Activated naive CD8-positive, alpha-beta T cell treated with anti-CD3 and anti-CD28 coated beads, Interleukin-2, amount 50 U/mL, for 16 hours (primary cell): ENCODE results near the gene TTYH1.
A peak's percentile ranks its signal among the peaks of the same experiment; 100 is the strongest.
"Not testable (repeated sequence)": the region's sequence is repeated elsewhere in the genome, so short reads cannot be mapped to it uniquely, and the experiment has no call there.

Experiments
- DNase-seq: peaks from one replicate; pipeline ENCODE4 v3.0.0-alpha.2; 2020; ENCODE audit warnings: low read depth, low spot score

Gene TTYH1

DNA sequence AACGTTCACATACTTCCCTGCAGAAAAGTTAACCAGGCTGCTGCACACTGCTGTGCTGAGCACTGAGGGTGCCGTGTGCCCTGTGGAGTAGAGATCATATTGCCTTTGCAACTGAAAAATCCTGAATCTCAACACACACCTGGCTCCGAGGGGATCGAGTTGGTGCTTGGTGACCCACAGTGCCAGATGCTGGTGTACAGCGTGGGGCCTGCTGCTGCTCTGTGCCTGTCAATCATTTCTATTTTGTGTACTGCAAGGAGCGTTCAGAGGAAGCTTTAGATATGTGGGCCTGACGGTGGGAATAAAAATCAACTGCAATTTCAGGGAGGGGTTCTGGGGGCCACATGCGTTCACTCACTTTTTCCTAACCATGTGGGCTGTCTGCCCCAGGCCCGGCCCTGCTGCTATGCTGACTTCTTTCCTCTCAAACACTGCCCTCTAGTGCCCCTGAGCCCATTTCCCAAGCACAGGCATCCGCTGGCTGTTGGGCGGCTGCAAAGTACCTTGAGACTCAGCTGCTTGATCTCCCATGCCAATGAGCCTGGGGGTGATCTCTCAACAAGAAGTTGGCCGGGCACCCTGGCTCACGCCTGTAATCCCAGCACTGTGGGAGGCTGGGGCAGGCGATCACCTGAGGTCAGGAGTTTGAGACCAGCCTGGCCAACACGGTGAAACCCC is 24.0 kb downstream of the TTYH1 start:
- no peak for DNase-seq

DNA sequence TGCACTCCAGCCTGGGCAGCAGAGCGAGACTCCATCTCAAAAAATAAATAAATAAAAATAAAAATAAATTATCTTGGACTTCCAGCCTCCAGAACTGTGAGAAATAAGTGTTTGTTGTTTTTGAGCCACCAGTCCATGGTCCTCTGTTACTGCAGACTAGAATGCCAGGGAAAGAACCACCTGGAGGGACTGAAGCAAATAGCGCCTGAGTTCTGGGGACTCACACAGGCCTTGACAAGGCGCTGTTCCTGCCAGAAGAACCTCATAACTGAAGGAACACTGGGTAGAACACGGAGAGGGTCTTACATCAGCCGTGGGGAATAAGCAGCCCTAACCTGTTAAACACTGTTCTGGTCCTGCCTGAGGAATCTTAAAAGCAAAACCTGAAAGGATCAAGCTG is 25.4 kb downstream of the TTYH1 start:
- no peak for DNase-seq

GRCh38 chr19:54444737-54445136 is 29.5 kb downstream of the TTYH1 start:
- DNase-seq, result no peak

GRCh38 chr19:54446349-54446748 is 31.1 kb downstream of the TTYH1 start:
- not testable (repeated sequence) for DNase-seq

GRCh38 chr19:54448040-54448773 is 32.9 kb downstream of the TTYH1 start:
- no peak for DNase-seq

- peak; percentile 93 for DNase-seq
Measured at GRCh38 chr19:54448774-54449700, 33.8 kb downstream of the TTYH1 start, which contains the start of gene LENG8. Gene LENG8, plus strand, starts transcription at chr19:54449199. Its CDS starts 2,146 bp downstream, at chr19:54451345.

DNA sequence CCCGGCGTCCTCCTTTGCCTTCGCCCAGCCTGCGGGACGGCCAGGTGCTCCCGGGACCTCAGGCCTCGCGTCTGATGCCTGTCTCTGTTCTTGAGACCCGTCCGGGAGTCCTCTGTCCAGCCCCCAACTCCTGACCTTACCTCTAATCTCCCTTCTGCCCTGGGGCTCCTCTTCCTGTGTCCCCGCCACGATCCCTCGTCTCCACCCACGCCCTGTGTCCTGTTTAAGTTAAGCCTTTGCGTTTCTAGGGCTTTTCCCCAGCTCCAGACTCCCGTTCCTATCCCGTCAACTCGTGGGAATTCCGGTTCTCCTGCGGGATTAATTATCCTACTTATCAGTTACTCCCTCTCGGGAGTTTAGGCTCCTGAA is 34.4 kb downstream of the TTYH1 start:
- DNase-seq, result no peak

DNA sequence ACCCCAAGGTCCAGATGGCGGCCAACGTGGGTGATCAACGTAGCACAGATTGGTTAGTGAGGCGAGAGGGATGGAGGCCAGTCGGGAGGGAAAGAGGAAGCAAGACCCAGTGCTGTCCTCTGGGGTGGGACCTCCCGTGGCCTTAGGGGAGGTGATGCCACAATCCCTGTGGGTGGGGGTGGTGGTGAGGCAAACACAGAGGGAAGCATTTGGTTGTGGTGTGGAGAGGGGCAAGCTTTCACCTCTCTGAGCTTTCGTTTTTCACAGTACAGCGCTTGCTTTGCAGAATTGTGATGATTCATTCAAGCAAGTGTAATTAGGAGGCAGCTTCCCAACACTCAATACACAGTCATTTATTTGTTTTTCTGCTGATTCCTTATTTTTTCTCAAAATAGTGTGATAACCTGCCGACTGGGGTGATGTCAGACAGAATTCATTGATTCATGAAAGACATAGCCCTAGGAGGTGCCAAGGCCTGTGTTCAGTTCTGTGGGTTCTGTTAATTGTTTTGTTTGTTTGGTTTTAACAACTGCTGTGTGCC is 36.1 kb downstream of the TTYH1 start:
- no peak for DNase-seq

DNA sequence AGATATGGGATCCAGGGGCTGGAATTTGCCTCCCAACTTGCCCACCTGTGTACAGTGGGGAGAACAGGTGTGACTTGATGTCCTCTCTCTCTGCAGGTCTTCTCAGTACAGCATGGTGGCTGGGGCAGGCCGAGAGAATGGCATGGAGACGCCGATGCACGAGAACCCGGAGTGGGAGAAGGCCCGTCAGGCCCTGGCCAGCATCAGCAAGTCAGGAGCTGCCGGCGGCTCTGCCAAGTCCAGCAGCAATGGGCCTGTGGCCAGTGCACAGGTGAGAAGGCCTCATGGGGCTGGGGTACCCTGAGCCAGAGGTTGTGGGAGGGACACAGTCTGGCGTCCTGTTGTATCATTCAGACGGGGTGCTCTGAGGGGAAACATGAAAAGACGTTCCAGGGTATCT is 36.7 kb downstream of the TTYH1 start:
- no peak for DNase-seq

DNA sequence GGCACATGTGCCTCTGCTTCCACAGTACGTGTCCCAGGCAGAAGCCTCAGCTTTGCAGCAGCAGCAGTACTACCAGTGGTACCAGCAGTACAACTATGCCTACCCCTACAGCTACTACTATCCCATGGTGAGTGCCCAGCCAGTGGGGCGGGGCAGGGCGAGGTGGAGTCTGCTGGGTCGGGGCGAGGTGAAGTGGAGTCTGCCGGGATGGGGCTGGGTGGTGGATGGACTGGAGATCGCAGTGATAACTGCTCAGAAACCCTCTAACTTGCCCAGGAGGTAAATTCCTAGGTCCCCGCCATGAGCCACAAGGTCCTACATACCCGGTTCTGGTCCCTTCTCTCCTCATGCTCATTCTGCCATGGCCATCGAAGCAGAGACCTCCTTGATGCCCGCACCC is 37.4 kb downstream of the TTYH1 start:
- no peak for DNase-seq

DNA sequence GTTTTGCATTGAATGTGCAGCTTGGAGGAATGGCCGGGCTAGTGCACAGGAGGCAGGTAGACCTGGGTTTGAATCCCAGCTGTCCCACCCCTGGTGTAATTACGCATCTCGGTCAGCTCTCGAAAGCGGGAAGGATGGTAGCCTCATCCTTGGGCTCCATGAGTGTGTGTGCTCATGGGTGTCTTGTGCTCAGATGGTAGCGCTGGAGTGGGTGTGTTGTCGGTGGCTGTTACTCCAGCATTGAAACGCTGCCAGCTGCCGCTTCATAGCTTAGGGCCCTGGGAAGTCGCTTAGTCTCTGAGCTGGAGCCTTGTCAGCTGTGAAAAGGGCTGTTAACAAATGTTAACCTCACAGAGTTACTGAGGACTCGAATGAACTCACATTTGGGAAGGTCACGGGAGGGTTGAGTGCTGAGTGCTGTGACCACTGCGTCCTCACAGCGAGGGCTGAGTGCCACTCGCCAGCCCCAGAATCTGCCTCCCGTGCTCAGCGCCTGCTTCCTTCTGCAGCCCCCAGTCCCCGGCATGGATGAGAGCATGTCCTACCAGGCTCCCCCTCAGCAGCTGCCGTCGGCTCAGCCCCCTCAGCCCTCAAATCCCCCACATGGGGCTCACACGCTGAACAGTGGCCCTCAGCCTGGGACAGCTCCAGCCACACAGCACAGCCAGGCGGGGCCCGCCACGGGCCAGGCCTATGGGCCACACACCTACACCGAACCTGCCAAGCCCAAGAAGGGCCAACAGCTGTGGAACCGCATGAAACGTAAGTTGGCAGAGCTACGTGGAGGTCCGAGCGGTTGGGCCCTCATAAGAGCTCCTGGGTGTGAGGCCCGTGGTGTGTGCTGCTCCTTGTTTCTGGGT is 38.9 kb downstream of the TTYH1 start:
- DNase-seq, result no peak

DNA sequence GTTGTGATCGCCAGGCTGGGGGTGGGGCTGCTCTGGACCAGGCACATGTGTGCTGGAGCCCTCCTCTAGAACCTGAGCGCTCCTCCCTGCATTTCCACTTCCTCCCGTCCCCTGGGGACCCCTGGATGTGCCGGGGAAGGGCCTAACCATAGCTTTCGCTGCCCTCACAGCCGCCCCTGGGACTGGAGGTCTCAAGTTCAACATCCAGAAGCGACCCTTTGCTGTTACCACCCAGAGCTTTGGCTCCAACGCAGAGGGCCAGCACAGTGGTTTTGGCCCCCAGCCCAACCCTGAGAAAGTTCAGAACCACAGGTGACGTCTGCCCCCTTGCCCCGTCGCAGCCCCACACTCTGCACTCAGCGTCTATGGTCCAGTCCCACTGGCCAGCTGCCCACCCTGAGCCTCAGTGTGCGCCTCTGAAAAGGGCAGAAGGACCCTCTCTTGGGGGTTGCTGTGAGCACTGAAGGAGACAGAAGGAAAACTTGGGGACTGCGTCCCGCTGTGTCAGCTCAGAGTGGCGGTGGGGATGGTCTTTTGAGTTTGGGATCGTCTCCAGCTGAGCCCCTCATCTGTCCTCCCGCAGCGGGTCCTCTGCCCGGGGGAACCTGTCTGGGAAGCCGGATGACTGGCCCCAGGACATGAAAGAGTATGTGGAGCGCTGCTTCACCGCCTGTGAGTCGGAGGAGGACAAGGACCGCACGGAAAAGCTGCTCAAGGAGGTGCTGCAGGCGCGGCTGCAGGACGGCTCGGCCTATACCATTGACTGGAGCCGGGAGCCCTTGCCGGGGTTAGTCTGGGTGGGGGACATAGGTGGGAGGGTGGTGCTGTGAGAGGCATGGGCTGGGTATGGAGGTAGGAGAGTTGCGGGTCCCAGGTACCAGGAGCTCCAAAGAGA is 39.8 kb downstream of the TTYH1 start:
- DNase-seq, result no peak

DNA sequence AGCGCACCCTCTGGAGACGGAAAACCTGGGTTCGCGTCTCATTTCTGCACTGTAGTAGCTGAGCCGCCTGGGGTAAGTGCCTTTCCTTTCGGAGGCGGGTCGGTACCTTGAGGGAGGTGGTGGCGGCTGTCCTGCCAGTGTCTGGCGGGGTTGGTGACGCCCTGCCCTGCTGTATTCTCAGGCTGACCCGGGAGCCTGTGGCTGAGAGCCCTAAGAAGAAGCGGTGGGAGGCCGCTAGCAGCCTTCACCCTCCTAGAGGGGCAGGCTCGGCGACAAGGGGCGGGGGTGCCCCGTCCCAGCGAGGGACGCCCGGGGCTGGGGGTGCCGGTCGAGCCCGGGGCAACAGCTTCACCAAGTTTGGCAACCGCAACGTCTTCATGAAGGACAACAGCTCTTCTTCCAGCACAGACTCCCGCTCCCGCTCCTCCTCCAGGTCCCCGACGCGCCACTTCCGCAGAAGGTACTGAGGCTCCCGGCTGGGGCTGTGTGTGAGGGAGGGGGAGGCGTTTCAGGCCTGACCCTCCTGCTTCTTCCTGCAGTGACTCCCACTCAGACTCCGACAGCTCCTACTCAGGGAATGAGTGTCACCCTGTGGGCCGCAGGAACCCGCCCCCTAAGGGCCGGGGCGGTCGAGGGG is 40.6 kb downstream of the TTYH1 start:
- DNase-seq, result no peak

DNA sequence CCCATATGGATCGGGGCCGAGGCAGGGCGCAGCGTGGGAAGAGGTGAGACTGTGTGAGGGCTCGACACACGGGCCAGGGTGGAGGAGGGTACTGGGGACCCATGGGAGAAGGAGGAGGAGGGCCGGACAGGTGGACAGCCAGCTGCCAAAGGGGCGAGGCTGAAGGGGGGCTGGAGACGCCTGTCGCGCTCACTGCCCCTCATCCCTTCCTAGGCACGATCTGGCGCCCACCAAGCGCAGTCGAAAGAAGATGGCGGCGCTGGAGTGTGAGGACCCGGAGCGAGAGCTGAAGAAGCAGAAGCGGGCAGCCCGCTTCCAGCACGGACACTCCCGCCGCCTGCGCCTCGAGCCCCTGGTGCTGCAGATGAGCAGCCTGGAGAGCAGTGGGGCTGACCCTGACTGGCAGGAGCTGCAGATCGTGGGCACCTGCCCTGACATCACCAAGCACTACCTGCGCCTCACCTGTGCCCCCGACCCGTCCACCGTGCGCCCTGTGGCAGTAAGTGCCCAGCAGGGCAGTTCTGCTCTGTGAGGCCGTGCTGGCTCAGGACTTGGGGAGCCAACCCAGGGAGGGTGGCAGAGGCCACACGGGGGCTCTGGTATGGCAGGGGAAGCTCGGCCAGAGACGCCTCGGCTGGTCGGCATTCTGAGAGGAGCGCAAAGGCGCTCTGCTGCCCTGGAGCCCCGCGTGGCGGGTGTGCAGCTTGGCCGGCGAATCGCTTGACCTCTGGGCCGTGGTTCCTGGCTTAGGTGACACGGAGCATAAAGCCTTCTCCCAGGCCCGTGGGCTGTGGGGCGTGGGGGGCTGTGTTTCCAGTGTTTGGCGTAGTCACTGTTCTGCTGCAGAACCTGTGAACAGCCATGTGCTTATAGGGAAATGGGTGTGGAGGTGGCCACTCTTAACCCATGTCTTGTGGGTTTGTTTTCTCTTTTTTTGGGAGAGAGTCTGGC is 41.4 kb downstream of the TTYH1 start:
- no peak for DNase-seq

DNA sequence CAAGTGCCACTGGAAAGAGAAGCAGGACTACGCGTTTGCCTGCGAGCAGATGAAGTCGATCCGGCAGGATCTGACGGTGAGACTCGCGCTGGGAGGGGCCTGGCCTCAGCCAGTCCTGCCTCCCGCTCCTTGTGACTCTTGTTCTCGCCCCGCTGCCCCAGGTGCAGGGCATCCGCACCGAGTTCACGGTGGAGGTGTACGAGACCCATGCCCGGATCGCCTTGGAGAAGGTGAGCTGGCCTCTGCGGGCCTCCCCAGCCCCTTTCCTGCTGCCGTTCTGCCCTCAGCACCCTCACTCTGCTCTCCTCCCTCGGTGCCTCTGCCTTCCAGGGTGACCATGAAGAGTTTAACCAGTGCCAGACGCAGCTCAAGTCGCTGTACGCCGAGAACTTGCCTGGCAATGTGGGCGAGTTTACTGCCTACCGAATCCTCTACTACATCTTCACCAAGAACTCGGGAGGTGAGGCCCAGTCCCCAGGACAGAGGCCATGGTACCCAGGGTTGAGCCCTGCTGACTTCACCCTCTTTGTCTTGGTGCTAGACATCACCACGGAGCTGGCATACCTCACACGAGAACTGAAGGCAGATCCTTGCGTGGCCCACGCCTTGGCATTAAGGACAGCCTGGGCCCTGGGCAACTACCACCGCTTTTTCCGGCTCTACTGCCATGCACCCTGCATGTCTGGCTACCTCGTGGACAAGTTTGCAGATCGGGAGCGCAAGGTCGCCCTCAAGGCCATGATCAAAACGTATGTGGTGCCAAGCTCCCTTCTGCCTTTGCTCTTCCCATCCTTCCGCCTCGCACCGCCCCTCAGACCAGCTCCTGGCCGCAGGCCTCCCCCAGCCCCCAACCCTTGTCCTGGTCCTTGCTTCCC is 42.7 kb downstream of the TTYH1 start:
- no peak for DNase-seq

DNA sequence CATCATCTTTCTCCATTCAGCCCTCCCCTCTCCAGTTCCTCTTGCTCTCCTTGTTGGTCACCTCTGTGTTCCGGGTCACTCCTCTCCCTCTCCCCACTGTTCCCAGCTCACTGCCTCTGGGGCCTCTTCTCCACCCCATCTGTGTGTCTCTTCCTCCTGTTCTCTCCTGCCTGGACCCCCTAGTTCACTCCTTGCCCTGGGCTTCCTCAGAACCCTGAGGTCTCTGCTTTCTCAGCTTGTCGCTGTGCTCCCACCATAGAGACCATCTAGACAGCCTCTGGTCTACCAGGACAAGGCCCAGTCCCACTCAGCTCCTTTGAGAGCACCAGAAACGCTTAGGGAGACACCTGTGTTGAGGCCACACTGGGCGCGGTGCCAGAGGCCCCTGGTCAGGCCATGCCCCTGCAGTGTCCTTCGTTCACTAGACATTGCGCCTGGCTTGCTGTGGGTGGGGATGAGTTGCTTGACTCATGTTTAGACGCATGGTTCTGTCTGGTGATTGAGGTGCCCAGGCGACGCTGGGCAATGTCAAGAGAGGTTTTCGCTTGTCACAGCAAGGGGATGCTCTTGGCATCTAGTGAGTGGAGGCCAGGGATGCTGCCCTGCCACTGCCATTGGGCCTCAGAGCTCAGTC is 43.5 kb downstream of the TTYH1 start:
- no peak for DNase-seq
